Measurements from ENCODE around the gene KCNK5.

Gene KCNK5

DNA sequence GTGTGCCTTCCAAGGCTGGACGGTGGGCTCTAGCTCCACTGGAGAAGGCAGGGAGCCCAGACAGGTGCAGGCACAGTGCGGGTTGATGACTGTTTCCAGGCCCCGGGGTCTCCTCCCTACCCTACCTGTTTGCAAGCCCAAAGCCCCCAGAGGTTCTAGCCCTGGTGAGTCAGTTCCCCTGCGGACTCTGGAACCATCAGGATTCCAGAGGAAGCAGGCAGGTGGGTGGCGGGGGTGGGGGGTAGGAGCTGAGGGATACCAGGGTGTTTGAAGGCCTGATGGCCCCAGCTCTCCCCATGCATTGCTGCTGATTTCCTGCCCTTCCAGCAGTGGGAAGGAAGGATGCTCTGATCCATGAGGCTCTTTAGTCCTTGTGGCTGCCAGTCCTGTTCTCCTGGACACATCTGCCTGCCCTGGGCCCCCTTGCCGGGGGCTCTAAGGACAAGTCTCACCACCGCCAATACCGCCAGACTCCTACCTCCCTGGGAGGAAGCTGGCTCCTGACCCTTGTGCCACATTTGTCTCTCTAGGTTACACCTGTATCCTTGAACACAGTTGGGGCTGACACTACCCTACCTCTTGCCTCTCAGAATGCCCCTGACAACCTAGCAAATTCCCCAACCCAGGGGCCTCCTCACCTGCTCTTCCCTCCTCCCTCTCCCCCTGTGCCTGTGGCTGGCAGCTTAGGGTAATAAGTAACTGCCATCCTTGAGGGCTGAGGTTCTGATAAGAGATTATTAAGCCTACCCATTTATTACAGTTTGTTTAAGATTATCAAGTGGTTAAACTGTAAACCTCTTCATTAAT lies 21.7 kb downstream of the KCNK5 start:
- Histone ChIP-seq H3K79me2 (ENCODE audit: insufficient read depth, low read length) (no peaks in the 10 kb centered on the region), H3K4me2 (ENCODE audit: low read depth, low read length, poor library complexity, severe bottlenecking) (no peak overlapping the region)

GRCh38 chr6:39206250-39206721 lies 23.0 kb downstream of the KCNK5 start:
- Histone ChIP-seq H3K27ac (ENCODE audit: low read depth, low read length) (no peak overlapping the region), H2AFZ (ENCODE audit: low read depth, low read length, severe bottlenecking) (no peak overlapping the region), H3K4me3 (ENCODE audit: insufficient read depth, low read length, poor library complexity, severe bottlenecking) (no peak overlapping the region), H3K9me3 (ENCODE audit: insufficient read depth, low read length) (no peaks in the 10 kb centered on the region), H3K9ac (ENCODE audit: low read length) (no peak overlapping the region), H3K4me2 (ENCODE audit: low read depth, low read length, poor library complexity, severe bottlenecking) (no peak overlapping the region), H3K9me2 (replicated peaks; ENCODE audit: insufficient read depth, low read length) (no peaks in the 10 kb centered on the region), H4K20me1 (ENCODE audit: low read depth, low read length) (no peaks in the 10 kb centered on the region), H3K79me2 (ENCODE audit: insufficient read depth, low read length) (no peaks in the 10 kb centered on the region), H3K27me3 (ENCODE audit: low read length) (no peaks in the 10 kb centered on the region), H3K36me3 (ENCODE audit: low read length) (no peaks in the 10 kb centered on the region), H3F3A (ENCODE audit: insufficient read depth) (no peaks in the 10 kb centered on the region)
- TF ChIP-seq EZH2phosphoT487 (conservative IDR thresholded peaks at IDR 0.05; ENCODE audit: low read length) (no peak), CTCF (IDR thresholded peaks at IDR 0.05; ENCODE audit: insufficient read depth, low read length, poor library complexity, severe bottlenecking) (no peak)

More for the DNA sequence above, 21.7 kb downstream of the KCNK5 start:
- Histone ChIP-seq H3K27me3 (ENCODE audit: low read length) (no peaks in the 10 kb centered on the region), H3K36me3 (ENCODE audit: low read length) (no peaks in the 10 kb centered on the region), H3K9ac (ENCODE audit: low read length) (no peak overlapping the region), H3K27ac (ENCODE audit: low read depth, low read length) (no peak overlapping the region), H3K9me2 (replicated peaks; ENCODE audit: insufficient read depth, low read length) (no peaks in the 10 kb centered on the region), H3F3A (ENCODE audit: insufficient read depth) (no peaks in the 10 kb centered on the region), H4K20me1 (ENCODE audit: low read depth, low read length) (no peaks in the 10 kb centered on the region), H2AFZ (ENCODE audit: low read depth, low read length, severe bottlenecking) (no peak overlapping the region), H3K4me3 (ENCODE audit: insufficient read depth, low read length, poor library complexity, severe bottlenecking) (no peak overlapping the region), H3K9me3 (ENCODE audit: insufficient read depth, low read length) (no peaks in the 10 kb centered on the region)
- TF ChIP-seq CTCF (IDR thresholded peaks at IDR 0.05; ENCODE audit: insufficient read depth, low read length, poor library complexity, severe bottlenecking): no peak
- no peak for TF ChIP-seq EZH2phosphoT487 (conservative IDR thresholded peaks at IDR 0.05; ENCODE audit: low read length)

DNA sequence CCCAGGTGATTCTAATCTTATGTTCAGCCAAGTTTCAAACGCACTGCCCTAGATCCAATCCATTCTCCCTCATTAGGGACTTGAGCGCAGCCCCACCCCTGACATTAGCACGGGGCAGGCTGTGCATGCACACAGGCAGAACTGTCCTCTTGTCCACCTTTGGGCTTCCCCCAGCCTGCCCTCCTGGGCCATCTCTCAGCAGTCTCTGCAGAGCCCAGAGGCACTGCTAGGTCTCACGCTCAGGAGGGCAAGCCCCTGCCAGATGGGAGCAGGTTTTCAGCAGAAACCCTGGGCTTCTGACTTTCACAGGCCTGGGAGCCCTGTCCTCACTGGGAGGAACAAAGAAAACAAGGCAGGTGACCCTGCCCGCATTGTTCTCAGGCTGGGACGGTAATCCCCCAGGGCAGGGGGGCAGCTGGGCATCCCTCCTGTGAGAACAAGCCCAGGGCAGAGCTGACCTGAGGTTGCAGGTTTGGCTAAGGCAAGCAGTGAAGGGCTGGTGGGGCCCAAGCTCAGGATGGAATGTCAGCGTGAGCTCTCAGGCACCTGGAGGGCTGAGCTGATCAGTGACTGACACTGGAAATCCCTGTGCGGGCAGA lies 24.5 kb downstream of the KCNK5 start:
- Histone ChIP-seq H3K36me3 (ENCODE audit: low read length) (no peaks in the 10 kb centered on the region), H4K20me1 (ENCODE audit: low read depth, low read length) (no peaks in the 10 kb centered on the region), H2AFZ (ENCODE audit: low read depth, low read length, severe bottlenecking) (no peak overlapping the region), H3K9me3 (ENCODE audit: insufficient read depth, low read length) (no peaks in the 10 kb centered on the region), H3K79me2 (ENCODE audit: insufficient read depth, low read length) (no peaks in the 10 kb centered on the region), H3K9me2 (replicated peaks; ENCODE audit: insufficient read depth, low read length) (no peaks in the 10 kb centered on the region), H3K9ac (ENCODE audit: low read length) (no peak overlapping the region), H3K4me2 (ENCODE audit: low read depth, low read length, poor library complexity, severe bottlenecking) (no peak overlapping the region), H3K27ac (ENCODE audit: low read depth, low read length) (no peak overlapping the region), H3K27me3 (ENCODE audit: low read length) (no peaks in the 10 kb centered on the region), H3F3A (ENCODE audit: insufficient read depth) (no peaks in the 10 kb centered on the region), H3K4me3 (ENCODE audit: insufficient read depth, low read length, poor library complexity, severe bottlenecking) (no peak overlapping the region)
- TF ChIP-seq CTCF (IDR thresholded peaks at IDR 0.05; ENCODE audit: insufficient read depth, low read length, poor library complexity, severe bottlenecking) (no peak), EZH2phosphoT487 (conservative IDR thresholded peaks at IDR 0.05; ENCODE audit: low read length) (no peak)
